HepG2 (cell line): ENCODE measurements around the gene PCGF3. TPM values are rescaled to one million over a fixed set of nuclear protein-coding genes. Genes with fewer than 3 reads are reported as not detected.

ENCODE experiments used
- BRCA1 ChIP-seq: sonication (generic); formaldehyde crosslinking; IDR thresholded peaks from 2 replicates; pipeline ENCODE4 v1.4.0; 2020; ENCODE audit warnings: missing genetic modification reagents
- CHD4 ChIP-seq: fragments of 200-600 bp; sonication (generic); IDR thresholded peaks from 2 replicates; pipeline ENCODE4 v1.7.0; 2017; ENCODE audit warnings: mild to moderate bottlenecking, low read length, borderline replicate concordance
- DNMT1 ChIP-seq: sonication (generic); formaldehyde crosslinking; IDR thresholded peaks from 2 replicates; pipeline ENCODE4 v1.5.1; 2020; ENCODE audit warnings: mild to moderate bottlenecking, missing genetic modification reagents
- FOXA1 ChIP-seq, 2 experiments: fragments of 450-650 bp in 1 of 2; sonication (generic) in 1 of 2; formaldehyde crosslinking in 1 of 2; IDR thresholded peaks; 2 replicates each; pipeline versions ENCODE4 v1.4.0 to v1.6.1; 2016 to 2020; ENCODE audit warnings: missing genetic modification reagents in 1 of 2
- NCOR1 ChIP-seq: fragments of 200-600 bp; sonication (generic); IDR thresholded peaks from 2 replicates; pipeline ENCODE4 v1.7.0; 2017; ENCODE audit warnings: antibody characterized with exemption, low read length, borderline replicate concordance
- NR2F2 ChIP-seq: IDR thresholded peaks from 2 replicates; pipeline ENCODE4 v1.6.1; 2012; ENCODE audit warnings: low read depth, inconsistent platforms, borderline replicate concordance
- PAX8 ChIP-seq: sonication (generic); formaldehyde crosslinking; IDR thresholded peaks from 2 replicates; pipeline ENCODE4 v1.8.0; 2022; ENCODE audit warnings: mild to moderate bottlenecking, missing genetic modification reagents, borderline replicate concordance
- PHB2 ChIP-seq: fragments of 450-650 bp; IDR thresholded peaks from 2 replicates; pipeline ENCODE4 v1.6.1; 2018; ENCODE audit not compliant: partially characterized antibody
- TMF1 ChIP-seq: sonication (generic); formaldehyde crosslinking; IDR thresholded peaks from 2 replicates; pipeline ENCODE4 v1.8.1; 2022; ENCODE audit warnings: low read depth, missing genetic modification reagents
- ZC3H4 ChIP-seq: sonication (generic); formaldehyde crosslinking; IDR thresholded peaks from 2 replicates; pipeline ENCODE4 v1.4.0; 2020; ENCODE audit warnings: missing genetic modification reagents, borderline replicate concordance
- ZKSCAN5 ChIP-seq: sonication (generic); formaldehyde crosslinking; IDR thresholded peaks from 2 replicates; pipeline ENCODE4 v1.5.1; 2020; ENCODE audit warnings: mild to moderate bottlenecking, missing genetic modification reagents
- ZNF12 ChIP-seq: sonication (generic); formaldehyde crosslinking; IDR thresholded peaks from 2 replicates; pipeline ENCODE4 v1.5.0; 2020; ENCODE audit warnings: missing genetic modification reagents
- ZNF121 ChIP-seq: sonication (generic); formaldehyde crosslinking; IDR thresholded peaks from 2 replicates; pipeline ENCODE4 v1.5.0; 2020; ENCODE audit warnings: mild to moderate bottlenecking, missing genetic modification reagents
- ZNF20 ChIP-seq: sonication (generic); formaldehyde crosslinking; IDR thresholded peaks from 2 replicates; pipeline ENCODE4 v1.4.0; 2020; ENCODE audit warnings: mild to moderate bottlenecking, moderate library complexity, missing genetic modification reagents
- ZNF274 ChIP-seq: sonication (generic); formaldehyde crosslinking; IDR thresholded peaks from 2 replicates; pipeline ENCODE4 v1.5.1; 2020; ENCODE audit warnings: mild to moderate bottlenecking, missing genetic modification reagents
- ZSCAN21 ChIP-seq: sonication (generic); formaldehyde crosslinking; IDR thresholded peaks from 2 replicates; pipeline ENCODE4 v1.8.0; 2022; ENCODE audit warnings: mild to moderate bottlenecking, missing genetic modification reagents, moderate library complexity, borderline replicate concordance
- polyA plus RNA-seq, 8 experiments: library from polyadenylated mRNA; depleted of rRNA in 3 of 8; stranded (reverse) in 7 of 8; unstranded in 1 of 8; fragments of >200 nt; fragmentation: Illumina TruSeq in 4 of 8; extraction: Trizol in 4 of 8; gene quantifications; 2 replicates each; pipeline versions ENCODE4 v1.2.1 to v1.2.3, GENCODE V29; 2011 to 2016; ENCODE audit warnings: low read depth in 4 of 8, missing spikeins in 1 of 8, mixed read lengths in 1 of 8; ENCODE audit not compliant: insufficient read depth in 1 of 8
- total RNA-seq, 5 experiments: library from RNA; depleted of rRNA; stranded (reverse); fragments of >200 nt; fragmentation: Illumina TruSeq; extraction: Trizol; gene quantifications; 2 replicates each; pipeline ENCODE4 v1.2.3, GENCODE V29; 2016; ENCODE audit warnings: low read depth in 1 of 5
- TF ChIP-seq, protein P1 (sequence below): sonication (generic); IDR thresholded peaks from 2 replicates; pipeline ENCODE4 v1.6.1; 2016; ENCODE audit warnings: low read depth, borderline replicate concordance
- TF ChIP-seq, protein P2 (sequence below): sonication (generic); formaldehyde crosslinking; IDR thresholded peaks from 2 replicates; pipeline ENCODE4 v1.5.0; 2020; ENCODE audit warnings: missing genetic modification reagents
- TF ChIP-seq, protein P3 (sequence below): sonication (generic); formaldehyde crosslinking; IDR thresholded peaks from 2 replicates; pipeline ENCODE4 v1.4.0; 2020; ENCODE audit warnings: missing genetic modification reagents
- TF ChIP-seq, protein P4 (sequence below): sonication (generic); formaldehyde crosslinking; IDR thresholded peaks from 2 replicates; pipeline ENCODE4 v1.4.0; 2020; ENCODE audit warnings: missing genetic modification reagents

PCGF3 gene
- total and polyA plus RNA-seq, 2 of the 13 experiments (the other 11 are each of a cell fraction or from before 2014, with no cell fraction given): 28.6 to 66.2 TPM

DNA sequence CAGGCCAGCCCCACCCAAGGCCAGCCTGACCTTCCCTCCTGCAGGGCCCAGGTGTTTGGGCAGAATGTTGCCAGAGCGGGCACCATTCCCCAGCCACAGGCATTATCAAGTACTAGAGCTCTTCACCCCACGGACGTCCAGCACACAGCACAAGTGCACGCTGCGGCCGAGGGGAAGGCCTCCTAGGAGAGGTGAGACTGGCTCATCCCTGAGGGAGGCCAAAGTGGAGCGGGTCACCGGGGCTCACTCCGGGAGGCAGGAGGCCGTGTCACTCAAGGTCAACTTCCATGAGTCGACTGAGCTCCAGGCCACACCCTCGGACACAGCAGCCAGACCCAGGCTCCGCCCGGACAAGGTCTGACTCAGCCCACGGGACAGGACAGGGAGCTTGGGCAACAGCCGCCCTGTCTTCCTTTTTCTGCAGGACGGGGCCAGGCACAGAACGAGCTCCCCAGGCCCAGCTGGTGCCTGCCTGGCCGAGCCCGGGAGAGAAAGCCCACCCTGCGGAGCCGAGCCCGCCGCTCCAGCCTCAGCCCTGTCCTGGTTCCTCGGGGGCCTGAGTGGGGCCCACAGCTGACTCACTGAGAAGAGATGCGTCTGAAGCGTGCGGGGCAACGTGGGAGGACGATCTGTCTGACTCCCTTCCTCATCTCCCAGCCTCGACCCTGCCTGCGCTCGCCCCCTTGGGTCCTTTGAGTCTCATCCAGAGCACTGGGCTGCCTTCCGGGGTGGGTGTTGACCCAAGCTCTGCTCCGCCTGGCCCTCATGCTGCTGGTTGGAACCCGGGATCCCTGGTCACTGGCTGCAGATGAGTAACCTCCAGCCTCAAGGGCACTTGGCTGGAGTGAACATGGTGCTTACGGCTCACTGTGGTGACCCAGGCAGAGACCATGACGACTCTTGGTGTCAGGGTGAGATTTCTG is 18.3 kb upstream of the PCGF3 start (continued):
- TF ChIP-seq ZC3H4 (CRISPR knock-in tag) (no peak), PHB2 (no peak), NR2F2 (no peak), CHD4 (no peak), ZNF20 (no peak), ZNF121 (CRISPR knock-in tag) (peak; percentile 94), BRCA1 (CRISPR knock-in tag) (0 out of 2 replicates have a peak, but pooled peaks have one; percentile 39), ZKSCAN5 (CRISPR knock-in tag) (peak; percentile 44; the same call in 1 of the 2 replicates), FOXA1 (IDR thresholded peaks at IDR 0.05) (no peak), FOXA1 (CRISPR knock-in tag; IDR thresholded peaks at IDR 0.05) (peak; percentile 63), ZNF12 (CRISPR knock-in tag) (no peak), DNMT1 (CRISPR knock-in tag) (no peak), NCOR1 (no peak), ZNF274 (CRISPR knock-in tag) (peak; percentile 74), ZSCAN21 (0 out of 2 replicates have a peak, but pooled peaks have one; percentile 40), TMF1 (CRISPR knock-in tag) (no peak), PAX8 (CRISPR knock-in tag) (no peak)
- TF ChIP-seq, protein P1, sequence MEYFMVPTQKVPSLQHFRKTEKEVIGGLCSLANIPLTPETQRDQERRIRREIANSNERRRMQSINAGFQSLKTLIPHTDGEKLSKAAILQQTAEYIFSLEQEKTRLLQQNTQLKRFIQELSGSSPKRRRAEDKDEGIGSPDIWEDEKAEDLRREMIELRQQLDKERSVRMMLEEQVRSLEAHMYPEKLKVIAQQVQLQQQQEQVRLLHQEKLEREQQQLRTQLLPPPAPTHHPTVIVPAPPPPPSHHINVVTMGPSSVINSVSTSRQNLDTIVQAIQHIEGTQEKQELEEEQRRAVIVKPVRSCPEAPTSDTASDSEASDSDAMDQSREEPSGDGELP: peak; percentile 62; the same call in 1 of the 2 replicates
- TF ChIP-seq, protein P2, sequence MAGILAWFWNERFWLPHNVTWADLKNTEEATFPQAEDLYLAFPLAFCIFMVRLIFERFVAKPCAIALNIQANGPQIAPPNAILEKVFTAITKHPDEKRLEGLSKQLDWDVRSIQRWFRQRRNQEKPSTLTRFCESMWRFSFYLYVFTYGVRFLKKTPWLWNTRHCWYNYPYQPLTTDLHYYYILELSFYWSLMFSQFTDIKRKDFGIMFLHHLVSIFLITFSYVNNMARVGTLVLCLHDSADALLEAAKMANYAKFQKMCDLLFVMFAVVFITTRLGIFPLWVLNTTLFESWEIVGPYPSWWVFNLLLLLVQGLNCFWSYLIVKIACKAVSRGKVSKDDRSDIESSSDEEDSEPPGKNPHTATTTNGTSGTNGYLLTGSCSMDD: no peak
- TF ChIP-seq, protein P3, sequence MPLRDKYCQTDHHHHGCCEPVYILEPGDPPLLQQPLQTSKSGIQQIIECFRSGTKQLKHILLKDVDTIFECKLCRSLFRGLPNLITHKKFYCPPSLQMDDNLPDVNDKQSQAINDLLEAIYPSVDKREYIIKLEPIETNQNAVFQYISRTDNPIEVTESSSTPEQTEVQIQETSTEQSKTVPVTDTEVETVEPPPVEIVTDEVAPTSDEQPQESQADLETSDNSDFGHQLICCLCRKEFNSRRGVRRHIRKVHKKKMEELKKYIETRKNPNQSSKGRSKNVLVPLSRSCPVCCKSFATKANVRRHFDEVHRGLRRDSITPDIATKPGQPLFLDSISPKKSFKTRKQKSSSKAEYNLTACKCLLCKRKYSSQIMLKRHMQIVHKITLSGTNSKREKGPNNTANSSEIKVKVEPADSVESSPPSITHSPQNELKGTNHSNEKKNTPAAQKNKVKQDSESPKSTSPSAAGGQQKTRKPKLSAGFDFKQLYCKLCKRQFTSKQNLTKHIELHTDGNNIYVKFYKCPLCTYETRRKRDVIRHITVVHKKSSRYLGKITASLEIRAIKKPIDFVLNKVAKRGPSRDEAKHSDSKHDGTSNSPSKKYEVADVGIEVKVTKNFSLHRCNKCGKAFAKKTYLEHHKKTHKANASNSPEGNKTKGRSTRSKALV: 0 out of 2 replicates have a peak, but pooled peaks have one; percentile 44
- TF ChIP-seq, protein P4, sequence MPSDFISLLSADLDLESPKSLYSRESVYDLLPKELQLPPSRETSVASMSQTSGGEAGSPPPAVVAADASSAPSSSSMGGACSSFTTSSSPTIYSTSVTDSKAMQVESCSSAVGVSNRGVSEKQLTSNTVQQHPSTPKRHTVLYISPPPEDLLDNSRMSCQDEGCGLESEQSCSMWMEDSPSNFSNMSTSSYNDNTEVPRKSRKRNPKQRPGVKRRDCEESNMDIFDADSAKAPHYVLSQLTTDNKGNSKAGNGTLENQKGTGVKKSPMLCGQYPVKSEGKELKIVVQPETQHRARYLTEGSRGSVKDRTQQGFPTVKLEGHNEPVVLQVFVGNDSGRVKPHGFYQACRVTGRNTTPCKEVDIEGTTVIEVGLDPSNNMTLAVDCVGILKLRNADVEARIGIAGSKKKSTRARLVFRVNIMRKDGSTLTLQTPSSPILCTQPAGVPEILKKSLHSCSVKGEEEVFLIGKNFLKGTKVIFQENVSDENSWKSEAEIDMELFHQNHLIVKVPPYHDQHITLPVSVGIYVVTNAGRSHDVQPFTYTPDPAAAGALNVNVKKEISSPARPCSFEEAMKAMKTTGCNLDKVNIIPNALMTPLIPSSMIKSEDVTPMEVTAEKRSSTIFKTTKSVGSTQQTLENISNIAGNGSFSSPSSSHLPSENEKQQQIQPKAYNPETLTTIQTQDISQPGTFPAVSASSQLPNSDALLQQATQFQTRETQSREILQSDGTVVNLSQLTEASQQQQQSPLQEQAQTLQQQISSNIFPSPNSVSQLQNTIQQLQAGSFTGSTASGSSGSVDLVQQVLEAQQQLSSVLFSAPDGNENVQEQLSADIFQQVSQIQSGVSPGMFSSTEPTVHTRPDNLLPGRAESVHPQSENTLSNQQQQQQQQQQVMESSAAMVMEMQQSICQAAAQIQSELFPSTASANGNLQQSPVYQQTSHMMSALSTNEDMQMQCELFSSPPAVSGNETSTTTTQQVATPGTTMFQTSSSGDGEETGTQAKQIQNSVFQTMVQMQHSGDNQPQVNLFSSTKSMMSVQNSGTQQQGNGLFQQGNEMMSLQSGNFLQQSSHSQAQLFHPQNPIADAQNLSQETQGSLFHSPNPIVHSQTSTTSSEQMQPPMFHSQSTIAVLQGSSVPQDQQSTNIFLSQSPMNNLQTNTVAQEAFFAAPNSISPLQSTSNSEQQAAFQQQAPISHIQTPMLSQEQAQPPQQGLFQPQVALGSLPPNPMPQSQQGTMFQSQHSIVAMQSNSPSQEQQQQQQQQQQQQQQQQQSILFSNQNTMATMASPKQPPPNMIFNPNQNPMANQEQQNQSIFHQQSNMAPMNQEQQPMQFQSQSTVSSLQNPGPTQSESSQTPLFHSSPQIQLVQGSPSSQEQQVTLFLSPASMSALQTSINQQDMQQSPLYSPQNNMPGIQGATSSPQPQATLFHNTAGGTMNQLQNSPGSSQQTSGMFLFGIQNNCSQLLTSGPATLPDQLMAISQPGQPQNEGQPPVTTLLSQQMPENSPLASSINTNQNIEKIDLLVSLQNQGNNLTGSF (CRISPR knock-in tag): 0 out of 2 replicates have a peak, but pooled peaks have one; percentile 19
